Loucy (cell line): ENCODE measurements around the gene POU2F2.

Experiments used
- H2AFZ ChIP-seq: fragments of 200-600 bp; sonication (generic); 2 replicates; pipeline ENCODE4 v1.6.0; 2016; ENCODE audit warnings: antibody characterized with exemption, mild to moderate bottlenecking, low read length, moderate library complexity
- H3F3A ChIP-seq: fragments of 200-600 bp; 2 replicates; pipeline ENCODE4 v1.6.0; 2016; ENCODE audit warnings: antibody characterized with exemption, low read depth, mild to moderate bottlenecking
- H3K27me3 ChIP-seq: fragments of 200-600 bp; sonication (generic); 2 replicates; pipeline ENCODE4 v1.6.1; 2014; ENCODE audit warnings: low read length, mild to moderate bottlenecking; ENCODE audit not compliant: insufficient read depth, poor library complexity, severe bottlenecking
- H3K36me3 ChIP-seq: fragments of 200-600 bp; sonication (generic); 2 replicates; pipeline ENCODE4 v1.6.1; 2016; ENCODE audit warnings: low read length; ENCODE audit not compliant: insufficient read depth
- H3K4me1 ChIP-seq: fragments of 200-600 bp; sonication (generic); 2 replicates; pipeline ENCODE4 v1.5.1; 2014; ENCODE audit warnings: low read length, mild to moderate bottlenecking; ENCODE audit not compliant: insufficient read depth, poor library complexity, severe bottlenecking
- H3K4me2 ChIP-seq: fragments of 200-600 bp; sonication (generic); 2 replicates; pipeline ENCODE4 v1.6.0; 2014; ENCODE audit warnings: antibody characterized with exemption, low read length, low read depth, mild to moderate bottlenecking; ENCODE audit not compliant: poor library complexity, severe bottlenecking
- H3K4me3 ChIP-seq: fragments of 200-600 bp; sonication (generic); 2 replicates; pipeline ENCODE4 v1.5.1; 2014; ENCODE audit warnings: low read length, mild to moderate bottlenecking, mixed read lengths; ENCODE audit not compliant: poor library complexity, severe bottlenecking
- H3K79me2 ChIP-seq: fragments of 200-600 bp; sonication (generic); 2 replicates; pipeline ENCODE4 v1.6.1; 2014; ENCODE audit warnings: low read length; ENCODE audit not compliant: insufficient read depth
- H3K9ac ChIP-seq: fragments of 200-600 bp; sonication (generic); 2 replicates; pipeline ENCODE4 v1.6.0; 2014; ENCODE audit warnings: mild to moderate bottlenecking, low read depth, low read length, moderate library complexity; ENCODE audit not compliant: poor library complexity, severe bottlenecking
- H3K9me2 ChIP-seq: fragments of 200-600 bp; sonication (generic); replicated peaks from 2 replicates; pipeline ENCODE4 v1.6.1; 2016; ENCODE audit warnings: low read depth, low read length, mixed read lengths
- H3K9me3 ChIP-seq: fragments of 200-600 bp; sonication (generic); 2 replicates; pipeline ENCODE4 v1.6.1; 2014; ENCODE audit warnings: mild to moderate bottlenecking, antibody characterized with exemption, low read length, low read depth; ENCODE audit not compliant: insufficient read depth
- H4K20me1 ChIP-seq: fragments of 200-600 bp; sonication (generic); 2 replicates; pipeline ENCODE4 v1.6.0; 2014; ENCODE audit warnings: antibody characterized with exemption, low read length, mild to moderate bottlenecking; ENCODE audit not compliant: insufficient read depth, poor library complexity, severe bottlenecking
- CTCF ChIP-seq: fragments of 200-600 bp; sonication (generic); conservative IDR thresholded peaks from 2 replicates; pipeline ENCODE4 v1.5.1; 2014; ENCODE audit warnings: mild to moderate bottlenecking, antibody characterized with exemption, low read length
- EZH2phosphoT487 ChIP-seq: fragments of 200-600 bp; IDR thresholded peaks from 2 replicates; pipeline ENCODE4 v1.6.1; 2018; ENCODE audit warnings: antibody characterized with exemption, mild to moderate bottlenecking, moderate library complexity, borderline replicate concordance

Gene POU2F2

GRCh38 chr19:42123765-42124164 is 8.5 kb downstream of the POU2F2 start:
- TF ChIP-seq CTCF = no peak
- no peak for TF ChIP-seq EZH2phosphoT487
- Histone ChIP-seq H3K9me3 (no peaks in the 10 kb centered on the region), H4K20me1 (no peaks in the 10 kb centered on the region), H3K4me1 (peaks cover 14% of the 10 kb centered on the region), H3F3A (no peaks in the 10 kb centered on the region), H2AFZ (no peak overlapping the region), H3K36me3 (no peaks in the 10 kb centered on the region), H3K4me2 (no peak overlapping the region), H3K27me3 (no peaks in the 10 kb centered on the region), H3K4me3 (no peak overlapping the region), H3K79me2 (no peaks in the 10 kb centered on the region), H3K9me2 (no peaks in the 10 kb centered on the region), H3K9ac (no peak overlapping the region)

- TF ChIP-seq CTCF (no peak), EZH2phosphoT487 (no peak)
- H3K36me3 ChIP-seq = no peaks in the 10 kb centered on the region
- H3F3A ChIP-seq = no peaks in the 10 kb centered on the region
- peaks cover 14% of the 10 kb centered on the region for H3K4me1 ChIP-seq
- H3K9ac ChIP-seq = no peak overlapping the region
- H4K20me1 ChIP-seq = no peaks in the 10 kb centered on the region
- H3K9me2 ChIP-seq = no peaks in the 10 kb centered on the region
- H3K9me3 ChIP-seq = no peaks in the 10 kb centered on the region
- no peaks in the 10 kb centered on the region for H3K27me3 ChIP-seq
- H2AFZ ChIP-seq = no peak overlapping the region
- H3K79me2 ChIP-seq = no peaks in the 10 kb centered on the region
- H3K4me2 ChIP-seq = no peak overlapping the region
- H3K4me3 ChIP-seq = no peak overlapping the region
Observed at GRCh38 chr19:42122691-42123607, 9.3 kb downstream of the POU2F2 start.

DNA sequence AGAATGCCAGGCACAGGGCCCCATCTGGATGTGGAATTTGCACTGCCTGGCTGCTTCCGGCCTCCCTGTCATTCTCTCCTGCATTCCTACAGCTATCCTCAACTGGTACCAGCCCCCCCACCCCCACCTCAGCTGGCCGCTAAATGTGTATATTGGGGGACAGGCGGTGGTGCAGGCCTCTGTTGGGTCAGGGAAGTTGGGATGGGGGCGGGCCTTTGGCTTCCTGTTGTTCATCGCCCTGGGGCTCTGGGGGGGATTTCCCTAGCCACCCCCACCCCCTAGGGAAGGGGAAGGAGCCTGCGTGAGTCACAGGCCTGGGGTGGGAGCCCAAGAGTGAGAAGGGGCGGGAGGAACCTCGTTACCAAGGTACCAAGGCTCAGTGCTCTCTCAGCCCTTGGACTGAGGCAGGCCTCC is 10.6 kb downstream of the POU2F2 start:
- Histone ChIP-seq H3K4me2 (peak overlapping the region; percentile 53), H3K4me1 (peaks cover 14% of the 10 kb centered on the region), H3K36me3 (no peaks in the 10 kb centered on the region), H3K27me3 (no peaks in the 10 kb centered on the region), H2AFZ (no peak overlapping the region), H3K9ac (peak overlapping the region; percentile 46), H4K20me1 (no peaks in the 10 kb centered on the region), H3K9me3 (no peaks in the 10 kb centered on the region), H3F3A (no peaks in the 10 kb centered on the region), H3K4me3 (peak overlapping the region; percentile 28), H3K9me2 (no peaks in the 10 kb centered on the region), H3K79me2 (no peaks in the 10 kb centered on the region)
- TF ChIP-seq EZH2phosphoT487 (no peak), CTCF (no peak)
